Trophoblast cell (in vitro differentiated cells and primary cell): ENCODE measurements around the gene PLAAT2.
"Not testable (repeated sequence)": the region's sequence is repeated elsewhere in the genome, so short reads cannot be mapped to it uniquely, and the experiment has no call there.

Source experiments
- DNase-seq, 2 donors: peaks; one replicate each; pipeline ENCODE4 v3.0.0-alpha.2; 2016
- H2AFZ ChIP-seq: 2 replicates; pipeline ENCODE4 v1.6.1; 2013; ENCODE audit warnings: low read length, moderate library complexity, mild to moderate bottlenecking; ENCODE audit not compliant: insufficient read depth, poor library complexity
- H2AK5ac ChIP-seq: 2 replicates; pipeline ENCODE4 v1.6.1; 2013; ENCODE audit warnings: mild to moderate bottlenecking, low read length
- H2BK120ac ChIP-seq: 2 replicates; pipeline ENCODE4 v1.6.1; 2013; ENCODE audit warnings: low read length, mild to moderate bottlenecking, moderate library complexity; ENCODE audit not compliant: insufficient read depth, poor library complexity
- H2BK12ac ChIP-seq: 2 replicates; pipeline ENCODE4 v1.6.1; 2013; ENCODE audit warnings: mild to moderate bottlenecking, low read length, moderate library complexity
- H2BK5ac ChIP-seq: 2 replicates; pipeline ENCODE4 v1.6.1; 2013; ENCODE audit warnings: low read length, low read depth, moderate library complexity, mild to moderate bottlenecking; ENCODE audit not compliant: poor library complexity
- H3K14ac ChIP-seq: 2 replicates; pipeline ENCODE4 v1.6.1; 2013; ENCODE audit warnings: mild to moderate bottlenecking, low read length
- H3K18ac ChIP-seq: 2 replicates; pipeline ENCODE4 v1.6.1; 2013; ENCODE audit warnings: mild to moderate bottlenecking, low read length
- H3K23ac ChIP-seq: 2 replicates; pipeline ENCODE4 v1.6.1; 2013; ENCODE audit warnings: low read length
- H3K27ac ChIP-seq: 2 replicates; pipeline ENCODE4 v1.5.1; 2013; ENCODE audit warnings: low read depth, mild to moderate bottlenecking, inconsistent platforms, low read length, moderate library complexity
- H3K27me3 ChIP-seq: 2 replicates; pipeline ENCODE4 v1.6.1; 2013; ENCODE audit warnings: inconsistent platforms, mild to moderate bottlenecking, low read length, moderate library complexity; ENCODE audit not compliant: insufficient read depth
- H3K36me3 ChIP-seq, 2 experiments: 1 replicate in 1 of 2; 2 replicates in 1 of 2; pipeline ENCODE4 v1.6.1; 2013; ENCODE audit warnings: low read length in 2 of 2, mild to moderate bottlenecking in 2 of 2, moderate library complexity in 1 of 2; ENCODE audit not compliant: insufficient read depth in 2 of 2, control insufficient read depth in 1 of 2
- H3K4ac ChIP-seq: 2 replicates; pipeline ENCODE4 v1.6.1; 2013; ENCODE audit warnings: low read depth, mild to moderate bottlenecking, low read length, moderate library complexity
- H3K4me1 ChIP-seq, 2 experiments: 1 replicate in 1 of 2; 2 replicates in 1 of 2; pipeline ENCODE4 v1.6.1; 2013; ENCODE audit warnings: low read length in 2 of 2, mild to moderate bottlenecking in 2 of 2, moderate library complexity in 1 of 2; ENCODE audit not compliant: insufficient read depth in 2 of 2, control insufficient read depth in 1 of 2
- H3K4me2 ChIP-seq: 2 replicates; pipeline ENCODE4 v1.6.1; 2013; ENCODE audit warnings: inconsistent platforms, mild to moderate bottlenecking, low read length, moderate library complexity
- H3K4me3 ChIP-seq: 2 replicates; pipeline ENCODE4 v1.5.1; 2013; ENCODE audit warnings: mild to moderate bottlenecking, low read depth, low read length, inconsistent platforms
- H3K79me1 ChIP-seq: one replicate; pipeline ENCODE4 v1.6.1; 2013; ENCODE audit warnings: low read length
- H3K79me2 ChIP-seq: 2 replicates; pipeline ENCODE4 v1.6.1; 2013; ENCODE audit warnings: low read length, mild to moderate bottlenecking; ENCODE audit not compliant: control insufficient read depth, insufficient read depth, poor library complexity
- H3K9ac ChIP-seq: 2 replicates; pipeline ENCODE4 v1.6.1; 2013; ENCODE audit warnings: mild to moderate bottlenecking, low read length
- H3K9me3 ChIP-seq: 2 replicates; pipeline ENCODE4 v1.6.1; 2013; ENCODE audit warnings: low read depth, mild to moderate bottlenecking, control low read depth, inconsistent platforms, low read length; ENCODE audit not compliant: insufficient read depth
- H4K12ac ChIP-seq: 2 replicates; pipeline ENCODE4 v1.6.1; 2013; ENCODE audit warnings: low read depth, mild to moderate bottlenecking, low read length, moderate library complexity
- H4K8ac ChIP-seq: 2 replicates; pipeline ENCODE4 v1.6.1; 2013; ENCODE audit warnings: low read depth, mild to moderate bottlenecking, low read length, moderate library complexity
- H4K91ac ChIP-seq: one replicate; pipeline ENCODE4 v1.6.1; 2013; ENCODE audit warnings: low read depth, mild to moderate bottlenecking, low read length, moderate library complexity
- WGBS: extraction: QIAGEN DNeasy Blood & Tissue Kit; methylation state at CpG from one replicate; pipeline ENCODE4 v1.1.7; 2013; ENCODE audit warnings: missing lambda C conversion rate; ENCODE audit not compliant: insufficient read length, insufficient coverage; ENCODE audit errors: extremely low coverage; 5-methylcytosine and 5-hydroxymethylcytosine counted together

Gene PLAAT2

DNA sequence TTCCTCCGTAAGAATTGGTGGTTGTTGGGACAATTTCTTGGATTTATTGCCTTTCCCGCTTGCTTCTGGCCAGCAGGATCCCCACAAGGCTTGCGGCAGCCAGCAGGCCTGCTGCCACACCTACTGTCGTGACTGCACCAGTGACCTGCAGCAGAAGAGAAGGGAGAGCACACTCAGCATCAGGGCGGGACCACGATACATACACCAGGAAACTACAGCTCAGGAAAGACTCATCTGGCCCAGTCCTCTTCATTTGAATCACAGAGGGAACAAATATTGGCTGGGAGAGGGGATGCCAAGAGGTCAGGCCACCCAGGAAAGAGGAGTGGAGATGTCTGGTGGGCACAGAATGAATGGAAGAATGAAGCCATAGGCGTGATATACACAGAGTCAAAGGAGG lies 10.3 kb downstream of the PLAAT2 start:
- Histone ChIP-seq H4K8ac (no peak overlapping the region), H4K91ac (no peak overlapping the region), H3K4ac (no peak overlapping the region), H3K4me3 (no peak overlapping the region), H3K79me1 (peaks cover 1% of the 10 kb centered on the region), H3K4me2 (no peak overlapping the region), H4K12ac (no peak overlapping the region), H2BK5ac (no peak overlapping the region), H3K27me3 (no peaks in the 10 kb centered on the region), H3K14ac (no peak overlapping the region), H2AFZ (no peak overlapping the region), H3K9ac (no peak overlapping the region), H3K23ac (no peak overlapping the region), H2BK120ac (peak overlapping the region; percentile 57), H3K27ac (no peak overlapping the region), H3K79me2 (no peaks in the 10 kb centered on the region), H2AK5ac (peak overlapping the region; percentile 72), H2BK12ac (no peak overlapping the region), H3K36me3 (no peaks in the 10 kb centered on the region), H3K9me3 (no peaks in the 10 kb centered on the region), H3K18ac (no peak overlapping the region), H3K4me1 (no peaks in the 10 kb centered on the region)
- no CpG with 5 or more reads among the region's 7 CpGs for WGBS
- DNase-seq, result no peak

DNA sequence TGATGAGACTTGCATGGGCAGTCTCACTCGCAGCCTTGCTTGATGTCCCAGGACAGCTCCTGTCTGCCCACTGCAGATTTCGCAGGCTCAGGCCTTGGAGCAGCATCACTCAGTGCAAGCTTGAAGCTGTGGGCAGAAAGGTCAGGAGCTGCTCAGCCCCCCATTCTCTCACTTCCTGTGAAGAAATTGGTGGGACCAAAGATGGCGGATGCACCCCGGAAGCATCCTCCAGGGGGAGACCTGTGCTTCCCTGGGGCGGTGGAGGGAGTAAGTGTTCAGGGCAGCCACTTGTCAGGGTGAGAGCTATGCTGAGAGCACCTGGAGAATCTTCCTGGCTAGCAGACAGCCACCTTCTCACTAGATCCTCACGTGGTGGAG lies 11.3 kb downstream of the PLAAT2 start:
- Histone ChIP-seq H3K4me3 (no peak overlapping the region), H3K23ac (no peak overlapping the region), H2AK5ac (no peak overlapping the region), H3K4ac (no peak overlapping the region), H4K8ac (no peak overlapping the region), H4K91ac (no peak overlapping the region), H3K18ac (no peak overlapping the region), H3K14ac (no peak overlapping the region), H3K79me1 (peaks cover 1% of the 10 kb centered on the region), H2BK12ac (no peak overlapping the region), H3K79me2 (no peaks in the 10 kb centered on the region), H3K27ac (no peak overlapping the region), H2BK5ac (no peak overlapping the region), H2BK120ac (no peak overlapping the region), H4K12ac (no peak overlapping the region), H2AFZ (no peak overlapping the region), H3K4me1 (no peaks in the 10 kb centered on the region), H3K27me3 (no peaks in the 10 kb centered on the region), H3K36me3 (no peaks in the 10 kb centered on the region), H3K4me2 (no peak overlapping the region), H3K9ac (no peak overlapping the region), H3K9me3 (no peaks in the 10 kb centered on the region)
- no CpG with 5 or more reads among the region's 6 CpGs for WGBS
- no peak for DNase-seq

DNA sequence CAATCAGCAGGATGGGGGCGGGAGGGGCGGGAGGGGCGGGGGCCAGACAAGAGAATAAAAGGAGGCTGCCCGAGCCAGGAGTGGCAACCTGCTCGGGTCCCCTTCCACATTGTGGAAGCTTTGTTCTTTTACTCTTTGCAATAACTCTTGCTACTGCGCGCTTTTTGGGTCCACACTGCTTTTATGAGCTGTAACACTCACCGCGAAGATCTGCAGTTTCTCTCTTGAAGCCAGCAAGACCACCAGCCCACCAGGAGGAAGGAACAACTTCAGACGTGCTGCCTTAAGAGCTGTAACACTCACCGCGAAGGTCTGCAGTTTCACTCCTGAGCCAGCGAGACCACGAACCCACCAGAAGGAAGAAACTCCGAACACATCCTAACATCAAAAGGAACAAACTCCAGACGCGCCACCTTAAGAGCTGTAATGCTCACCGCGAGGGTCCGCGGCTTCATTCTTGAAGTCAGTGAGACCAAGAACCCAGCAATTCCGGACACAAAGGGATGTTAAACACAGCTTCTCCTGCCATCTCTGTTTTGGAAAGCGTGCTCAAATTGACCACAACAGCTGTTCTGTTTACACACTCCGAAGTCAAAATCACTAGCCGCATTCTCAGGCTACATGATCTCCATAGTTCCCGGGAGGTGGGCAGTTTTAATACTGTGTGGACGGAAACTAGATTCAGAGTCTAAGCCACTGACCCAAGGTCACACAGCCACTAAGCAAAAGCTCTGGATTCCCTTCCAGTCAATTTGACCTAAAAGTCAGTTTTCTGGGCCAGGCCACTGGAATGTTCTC lies 11.9 kb downstream of the PLAAT2 start:
- DNase-seq, result no peak
- Histone ChIP-seq H3K79me2 (no peaks in the 10 kb centered on the region), H3K4ac (no peak overlapping the region), H2BK5ac (no peak overlapping the region), H2BK120ac (no peak overlapping the region), H3K27me3 (no peaks in the 10 kb centered on the region), H3K4me1 (no peaks in the 10 kb centered on the region), H3K18ac (no peak overlapping the region), H3K27ac (no peak overlapping the region), H3K36me3 (no peaks in the 10 kb centered on the region), H2AK5ac (no peak overlapping the region), H2AFZ (no peak overlapping the region), H3K4me3 (no peak overlapping the region), H2BK12ac (no peak overlapping the region), H4K8ac (no peak overlapping the region), H3K23ac (no peak overlapping the region), H3K14ac (no peak overlapping the region), H4K12ac (no peak overlapping the region), H4K91ac (no peak overlapping the region), H3K9me3 (no peaks in the 10 kb centered on the region), H3K79me1 (peaks cover 1% of the 10 kb centered on the region), H3K9ac (no peak overlapping the region), H3K4me2 (no peak overlapping the region)
- WGBS, result no CpG with 5 or more reads among the region's 27 CpGs

DNA sequence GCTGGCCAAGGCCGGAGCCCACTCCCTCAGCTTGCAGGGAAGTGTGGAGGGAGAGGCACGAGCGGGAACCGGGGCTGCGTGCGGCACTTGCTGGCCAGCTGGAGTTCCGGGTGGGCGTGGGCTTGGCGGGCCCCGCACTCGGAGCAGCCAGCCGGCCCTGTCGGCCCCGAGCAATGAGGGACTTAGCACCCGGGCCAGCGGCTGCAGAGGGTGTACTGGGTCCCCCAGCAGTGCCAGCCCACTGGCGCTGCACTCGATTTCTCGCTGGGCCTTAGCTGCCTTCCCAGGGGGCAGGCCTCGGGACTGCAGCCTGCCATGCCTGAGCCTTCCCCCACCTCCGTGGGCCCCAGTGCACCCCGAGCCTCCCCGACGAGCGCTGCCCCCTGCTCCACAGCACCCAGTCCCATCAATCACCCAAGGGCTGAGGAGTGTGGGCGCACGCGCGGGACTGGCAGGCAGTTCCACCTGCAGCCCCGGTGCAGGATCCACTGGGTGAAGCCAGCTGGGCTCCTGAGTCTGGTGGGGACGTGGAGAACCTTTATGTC lies 13.0 kb downstream of the PLAAT2 start:
- not testable (repeated sequence) for H3K23ac ChIP-seq, H3K79me1 ChIP-seq, H2AK5ac ChIP-seq, H3K18ac ChIP-seq, H3K9ac ChIP-seq, H3K36me3 ChIP-seq, H4K12ac ChIP-seq, H2AFZ ChIP-seq, H2BK120ac ChIP-seq, DNase-seq, H3K4me1 ChIP-seq, H3K27me3 ChIP-seq, H3K9me3 ChIP-seq, H4K91ac ChIP-seq, H3K4me3 ChIP-seq, H3K79me2 ChIP-seq, H3K14ac ChIP-seq, H3K27ac ChIP-seq, H3K4ac ChIP-seq, H4K8ac ChIP-seq, H3K4me2 ChIP-seq, H2BK12ac ChIP-seq, H2BK5ac ChIP-seq
- no CpG with 5 or more reads among the region's 31 CpGs for WGBS
